ENCODE measurements around the gene MAP3K7. TPM values are rescaled to one million over a fixed set of nuclear protein-coding genes. Genes with fewer than 3 reads are reported as not detected.
A peak's percentile ranks its signal among the peaks of the same experiment; 100 is the strongest.

MAP3K7 gene
- 10 to 100 TPM; 26.3 to 28.7 TPM for total RNA-seq

DNA sequence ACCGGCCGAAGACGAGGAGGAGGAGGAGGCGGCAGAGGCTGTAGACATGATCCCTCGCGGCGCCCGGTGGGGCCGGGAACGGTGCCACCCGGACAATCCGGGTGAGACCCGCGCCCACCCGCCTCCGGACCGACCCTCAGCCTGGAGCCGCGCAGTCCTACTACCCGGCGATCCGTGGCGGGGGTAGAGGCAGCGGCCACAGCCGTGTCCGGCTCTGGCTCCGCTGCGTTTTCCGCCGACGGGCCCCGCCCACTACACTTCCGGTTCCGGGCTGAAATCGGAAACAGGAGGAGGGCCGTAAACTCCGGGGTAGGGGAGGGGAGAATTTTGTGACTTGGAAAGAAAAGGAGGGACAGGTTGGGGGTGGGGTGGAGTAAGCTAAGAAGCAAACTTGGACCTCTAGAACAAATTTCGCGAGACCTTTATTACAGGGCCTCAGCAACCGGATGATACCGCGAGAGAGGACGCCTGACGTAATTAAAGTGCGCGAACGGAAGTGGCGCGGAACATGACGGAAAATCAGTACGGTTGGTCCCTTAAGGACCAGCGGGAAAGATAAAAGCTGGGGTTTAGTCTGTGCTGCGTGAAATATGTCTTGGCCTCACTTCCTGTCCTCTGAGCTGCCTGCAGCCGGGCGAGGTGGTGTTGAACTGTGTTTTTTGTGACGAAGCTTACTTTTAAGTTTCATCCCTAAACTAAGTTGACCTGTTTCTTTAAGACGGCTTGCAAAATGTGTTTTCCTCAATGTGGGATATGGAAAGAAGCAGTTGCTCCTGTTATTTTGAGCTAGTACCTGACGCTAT is at the start of gene MAP3K7:
TSS of gene MAP3K7 (minus strand) at position 237 of the 803 bp plus-strand sequence. CDS start at position 48, 189 bp downstream.
- H3K36me3 Mint-ChIP-seq = peaks cover 4% of the 10 kb centered on the region
- no peaks in the 10 kb centered on the region for H3K9me3 Mint-ChIP-seq
- ChIA-PET POLR2A (interaction anchor here (0.6 kb wide), 2 partner anchors 139 to 758 kb away, joined by 3 read pairs; no protein-coding TSS in a partner anchor), CTCF (no interaction called here)
- intact Hi-C loops (cut with micrococcal nuclease) = loop anchor here (1.0 to 10.0 kb wide), 9 partner anchors 23 to 1624 kb away; partner anchors contain the start of genes LYRM2, MDN1, PNRC1 and RNGTT
- H3K27me3 Mint-ChIP-seq = peaks cover 6% of the 10 kb centered on the region
- H3K4me1 Mint-ChIP-seq (ENCODE audit: low read depth) = peaks cover 38% of the 10 kb centered on the region
- peak within 1 kb of the TSS; percentile 99 for H3K27ac Mint-ChIP-seq
- DNase-seq = peak; percentile 97
- peak within 1 kb of the TSS; percentile 98 for H3K4me3 Mint-ChIP-seq

DNA sequence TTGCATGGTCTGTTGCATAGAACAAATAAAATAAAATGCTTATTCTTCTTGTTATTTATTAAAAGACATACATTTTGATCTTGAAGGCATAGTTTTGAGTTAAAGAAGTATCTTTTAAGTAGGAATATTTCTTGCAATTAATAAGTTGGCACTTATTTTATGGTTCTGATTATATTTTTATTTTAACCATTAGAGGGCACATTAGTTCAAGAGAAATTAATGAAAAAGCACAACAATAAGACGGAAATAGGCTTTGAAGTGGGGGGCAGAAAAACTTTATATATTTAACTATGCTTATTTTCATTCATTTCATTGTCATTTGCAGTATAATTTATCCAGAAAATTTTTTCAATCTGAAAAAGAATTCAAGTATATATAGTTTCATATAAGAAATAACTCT is 44.2 kb upstream of the MAP3K7 start:
- intact Hi-C loops (cut with micrococcal nuclease) = no loop called here
- no peaks in the 10 kb centered on the region for H3K36me3 Mint-ChIP-seq
- no peaks in the 10 kb centered on the region for H3K4me1 Mint-ChIP-seq (ENCODE audit: low read depth)
- no peaks in the 10 kb centered on the region for H3K27me3 Mint-ChIP-seq
- ChIA-PET CTCF (no interaction called here), POLR2A (no interaction called here)
- H3K9me3 Mint-ChIP-seq = peaks cover 3% of the 10 kb centered on the region
- DNase-seq = no peak
- no peak overlapping the region for H3K27ac Mint-ChIP-seq
- H3K4me3 Mint-ChIP-seq = no peak overlapping the region

DNA sequence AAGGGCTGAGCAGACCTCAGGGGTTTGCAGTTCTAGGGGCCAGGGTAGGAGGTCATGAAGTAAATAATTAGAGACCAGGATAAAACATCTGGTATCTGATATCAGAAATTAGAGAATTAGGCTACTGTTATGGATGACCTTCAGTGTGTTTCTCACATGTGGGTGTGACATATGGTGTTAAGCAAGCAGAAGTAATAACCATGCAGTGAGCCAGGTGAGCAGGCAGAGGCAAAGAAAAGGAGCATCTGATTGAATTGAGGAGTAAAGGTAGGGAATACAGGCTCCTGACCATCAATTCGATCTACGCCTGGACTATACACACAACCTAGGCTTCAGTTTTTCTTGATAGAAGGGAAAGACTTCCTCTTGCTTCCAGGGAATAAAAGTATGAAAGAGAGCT is 34.7 kb upstream of the MAP3K7 start:
- peaks cover 30% of the 10 kb centered on the region for H3K27me3 Mint-ChIP-seq
- ChIA-PET POLR2A (no interaction called here), CTCF (no interaction called here)
- no peak overlapping the region for H3K27ac Mint-ChIP-seq
- no peaks in the 10 kb centered on the region for H3K4me1 Mint-ChIP-seq (ENCODE audit: low read depth)
- DNase-seq = no peak
- H3K4me3 Mint-ChIP-seq = no peak overlapping the region
- intact Hi-C loops (cut with micrococcal nuclease) = no loop called here
- peaks cover 2% of the 10 kb centered on the region for H3K36me3 Mint-ChIP-seq
- H3K9me3 Mint-ChIP-seq = peaks cover 2% of the 10 kb centered on the region

DNA sequence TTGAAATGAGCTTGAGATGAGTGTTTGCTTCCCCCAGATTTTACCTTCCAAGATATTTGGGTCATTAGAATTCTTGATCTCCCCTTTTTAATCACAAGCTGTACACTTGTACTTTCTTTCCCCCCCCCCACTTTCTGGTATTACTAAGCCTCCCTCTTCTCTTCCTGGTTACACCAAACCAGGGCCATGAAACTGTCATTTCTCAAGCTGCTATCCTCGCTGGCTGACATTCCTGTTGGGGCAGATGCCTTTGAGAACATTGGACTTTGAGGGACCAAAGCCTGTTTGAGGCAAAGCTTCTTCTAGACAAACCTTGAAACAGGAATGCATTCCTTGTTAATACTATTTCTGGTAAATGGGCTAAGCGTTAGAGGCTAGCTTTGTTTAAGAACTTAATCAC is 32.3 kb upstream of the MAP3K7 start:
- intact Hi-C loops (cut with micrococcal nuclease) = loop anchor here (10.0 kb wide), 1 partner anchor 246 kb away; no protein-coding TSS in a partner anchor
- peaks cover 40% of the 10 kb centered on the region for H3K27me3 Mint-ChIP-seq
- DNase-seq = no peak
- H3K9me3 Mint-ChIP-seq = peaks cover 1% of the 10 kb centered on the region
- POLR2A ChIA-PET = no interaction called here
- no peak overlapping the region for H3K4me3 Mint-ChIP-seq
- no peaks in the 10 kb centered on the region for H3K4me1 Mint-ChIP-seq (ENCODE audit: low read depth)
- no peak overlapping the region for H3K27ac Mint-ChIP-seq
- CTCF ChIA-PET = interaction anchor here (0.7 to 0.9 kb wide), 2 partner anchors 9 to 164 kb away, joined by 3 read pairs; no protein-coding TSS in a partner anchor
- H3K36me3 Mint-ChIP-seq = peaks cover 2% of the 10 kb centered on the region

DNA sequence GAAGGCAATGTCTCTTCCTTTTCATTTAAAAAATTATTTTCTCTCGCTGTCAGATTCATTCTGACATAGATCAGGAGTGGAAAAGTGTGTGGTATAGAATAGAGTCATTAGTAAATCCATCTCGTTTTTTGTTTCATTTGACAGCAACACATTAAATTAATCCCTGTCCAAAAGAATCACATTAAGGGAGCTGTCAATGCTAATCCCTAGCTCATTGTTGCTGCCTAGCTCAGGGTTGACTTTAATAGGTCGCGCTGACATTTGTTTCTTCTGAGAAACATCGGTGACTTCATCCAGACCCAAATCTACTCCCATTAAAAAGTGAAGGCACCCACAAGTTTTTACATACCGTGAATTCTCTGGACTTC is 25.4 kb upstream of the MAP3K7 start:
- no peaks in the 10 kb centered on the region for H3K9me3 Mint-ChIP-seq

DNA sequence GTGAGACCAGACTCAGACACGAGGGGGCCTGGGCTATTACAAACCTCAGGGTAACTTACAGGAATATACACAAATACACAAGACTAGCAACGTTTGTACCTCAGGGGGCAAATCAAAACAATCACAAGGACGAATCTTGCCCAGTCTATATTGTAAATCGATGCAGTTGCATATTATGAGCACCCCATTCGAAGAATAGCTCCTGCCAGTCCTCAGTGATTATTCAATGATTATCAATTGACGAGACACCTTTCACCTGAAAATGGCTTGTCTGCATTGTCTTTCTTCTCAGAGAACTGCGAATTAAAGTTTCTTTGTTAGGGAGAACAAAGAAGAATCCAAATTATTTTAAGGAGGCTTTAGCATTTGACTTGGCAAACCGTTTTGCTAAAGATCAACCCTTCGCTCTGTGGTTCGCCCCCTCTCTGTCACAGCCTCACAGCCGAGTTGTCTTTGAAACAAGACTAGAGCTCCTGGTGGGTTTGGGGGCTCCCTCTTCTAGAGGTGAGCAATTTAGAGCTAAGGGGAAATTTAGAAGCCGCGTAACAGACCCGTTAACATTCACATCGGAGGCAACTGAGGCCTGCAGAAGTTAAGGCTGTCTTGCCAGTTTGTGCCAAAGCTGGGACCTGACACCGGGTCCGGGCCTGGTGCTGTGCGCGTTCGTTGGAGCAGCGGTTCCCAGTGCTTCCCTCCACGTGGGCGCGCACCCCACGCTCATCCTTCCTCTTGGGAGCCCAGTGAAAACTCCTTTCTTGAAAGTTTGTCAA is 24.9 kb upstream of the MAP3K7 start:
- Mint-ChIP-seq H3K4me1 (ENCODE audit: low read depth) (peaks cover 10% of the 10 kb centered on the region), H3K9me3 (no peaks in the 10 kb centered on the region), H3K36me3 (no peaks in the 10 kb centered on the region), H3K27me3 (peaks cover 54% of the 10 kb centered on the region), H3K4me3 (peak overlapping the region; percentile 65), H3K27ac (no peak overlapping the region)
- DNase-seq = no peak
- ChIA-PET CTCF (interaction anchor here (1.5 kb wide), 1 partner anchor 8 kb away, joined by 3 read pairs; no protein-coding TSS in a partner anchor), POLR2A (no interaction called here)
- intact Hi-C loops (cut with micrococcal nuclease) = loop anchor here (10.0 kb wide), 1 partner anchor 253 kb away; no protein-coding TSS in a partner anchor

More for the DNA sequence above, 25.4 kb upstream of the MAP3K7 start:
- CTCF ChIA-PET = no interaction called here
- peaks cover 10% of the 10 kb centered on the region for H3K4me1 Mint-ChIP-seq (ENCODE audit: low read depth)
- DNase-seq = no peak
- H3K4me3 Mint-ChIP-seq = no peak overlapping the region
- POLR2A ChIA-PET = no interaction called here
- H3K27me3 Mint-ChIP-seq = peaks cover 54% of the 10 kb centered on the region
- no peak overlapping the region for H3K27ac Mint-ChIP-seq
- intact Hi-C loops (cut with micrococcal nuclease) = loop anchor here (10.0 kb wide), 1 partner anchor 253 kb away; no protein-coding TSS in a partner anchor
- H3K36me3 Mint-ChIP-seq = no peaks in the 10 kb centered on the region

DNA sequence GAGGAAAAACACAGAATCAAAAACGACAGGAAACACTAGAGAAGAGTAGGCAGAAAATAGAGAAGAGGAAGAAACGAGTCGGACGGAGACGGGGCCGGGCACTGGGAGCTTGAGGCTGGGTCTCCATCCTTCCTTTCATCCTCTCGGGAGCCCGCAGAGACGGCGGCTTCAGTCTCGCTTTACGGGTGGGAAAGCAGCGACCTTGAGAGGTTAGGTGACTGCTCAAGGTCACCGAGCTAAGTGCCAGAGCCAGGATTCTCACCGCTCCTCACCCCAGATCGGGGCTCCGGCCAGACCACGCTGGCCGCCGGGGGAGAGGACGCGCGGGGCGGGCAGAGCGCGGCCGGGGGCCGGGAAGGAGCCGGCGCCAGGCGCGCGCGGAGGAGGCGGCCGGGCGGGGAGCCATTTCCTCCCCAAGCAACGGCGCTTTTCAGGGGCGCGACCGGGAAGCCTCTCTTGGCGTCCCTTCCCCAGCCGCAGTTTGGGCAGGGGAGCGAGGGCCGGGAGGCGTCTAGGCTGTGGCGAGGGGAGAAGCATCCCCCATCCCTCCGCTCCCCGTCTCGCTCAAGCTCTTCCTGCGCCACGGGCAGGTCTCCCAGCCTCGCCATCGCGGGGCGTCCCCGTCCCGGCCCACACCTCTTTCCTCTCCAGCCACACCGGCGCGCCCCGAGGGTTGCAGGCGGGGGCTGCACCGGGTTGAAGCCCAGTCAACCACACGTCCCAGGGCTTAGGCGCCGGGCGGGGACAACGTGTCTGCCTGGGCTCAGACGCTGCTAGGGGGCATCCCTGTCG is 24.1 kb upstream of the MAP3K7 start:
- CTCF ChIA-PET = interaction anchor here (1.5 kb wide), 1 partner anchor 9 kb away, joined by 3 read pairs; no protein-coding TSS in a partner anchor
- Mint-ChIP-seq H3K4me3 (peak overlapping the region; percentile 65), H3K27ac (no peak overlapping the region), H3K4me1 (ENCODE audit: low read depth) (peaks cover 10% of the 10 kb centered on the region), H3K36me3 (no peaks in the 10 kb centered on the region), H3K9me3 (no peaks in the 10 kb centered on the region), H3K27me3 (peaks cover 53% of the 10 kb centered on the region)
- intact Hi-C loops (cut with micrococcal nuclease) = loop anchor here (1.0 to 10.0 kb wide), 2 partner anchors 24 to 254 kb away; partner anchors contain the start of gene MAP3K7
- POLR2A ChIA-PET = no interaction called here
- peak; percentile 49 for DNase-seq

DNA sequence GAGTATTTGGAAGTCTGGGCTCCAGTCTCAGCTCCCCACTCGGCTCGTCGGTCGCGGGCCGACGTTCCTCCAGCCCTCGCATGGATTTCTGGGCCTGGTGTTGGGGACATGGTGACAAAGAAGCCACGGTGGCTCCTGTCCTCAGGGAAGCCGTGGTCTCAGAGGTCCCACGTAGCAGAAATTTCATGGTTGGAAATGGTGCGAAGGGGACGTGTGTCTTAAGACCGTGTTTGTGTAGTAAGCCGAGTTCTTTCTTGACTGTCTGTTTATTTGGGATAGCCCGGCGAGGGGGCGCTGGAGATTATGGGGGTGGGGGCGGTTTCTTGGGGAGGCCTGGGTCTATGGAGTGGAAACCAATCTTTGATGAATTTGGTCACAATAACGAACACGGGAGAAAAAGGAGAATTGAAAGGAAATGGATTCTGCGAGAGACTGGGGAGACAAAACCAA is 23.5 kb upstream of the MAP3K7 start:
- DNase-seq = peak; percentile 10
- intact Hi-C loops (cut with micrococcal nuclease) = loop anchor here (1.0 to 10.0 kb wide), 2 partner anchors 23 to 254 kb away; partner anchors contain the start of gene MAP3K7

DNA sequence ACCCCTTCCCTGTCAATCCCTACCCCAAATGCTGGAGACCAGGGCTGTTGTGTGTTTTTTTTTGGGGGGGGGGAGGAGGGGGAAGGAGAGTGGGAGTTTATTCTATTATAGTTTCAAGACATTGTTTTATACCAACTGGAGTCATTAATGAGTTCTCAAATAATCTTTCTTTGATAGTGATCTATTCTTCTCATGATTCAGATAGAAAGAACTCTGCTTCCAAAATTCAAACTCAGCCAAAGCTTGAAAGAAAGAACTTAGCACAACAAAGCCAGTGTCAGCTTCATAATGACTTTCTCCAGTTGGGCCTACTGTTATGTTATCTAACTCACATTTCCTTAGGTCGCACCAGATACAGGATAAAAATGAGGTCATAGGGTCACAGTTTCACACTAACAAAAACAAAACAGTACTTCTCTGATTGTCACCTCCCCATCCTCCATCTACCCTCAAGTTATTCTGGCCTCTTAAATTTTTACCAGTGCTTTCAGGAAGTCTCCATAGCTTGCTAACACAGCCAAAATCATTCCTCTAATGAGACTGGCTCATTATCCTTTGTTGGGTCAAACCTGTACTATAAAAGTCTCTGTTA is 19.0 kb upstream of the MAP3K7 start:
- Mint-ChIP-seq H3K4me1 (ENCODE audit: low read depth) (peaks cover 7% of the 10 kb centered on the region), H3K27me3 (peaks cover 36% of the 10 kb centered on the region), H3K4me3 (no peak overlapping the region), H3K36me3 (no peaks in the 10 kb centered on the region), H3K9me3 (no peaks in the 10 kb centered on the region), H3K27ac (no peak overlapping the region)
- DNase-seq = no peak
- ChIA-PET POLR2A (no interaction called here), CTCF (no interaction called here)
- intact Hi-C loops (cut with micrococcal nuclease) = no loop called here

More for the DNA sequence above, 23.5 kb upstream of the MAP3K7 start:
- ChIA-PET CTCF (interaction anchor here (1.5 kb wide), 1 partner anchor 9 kb away, joined by 3 read pairs; no protein-coding TSS in a partner anchor), POLR2A (no interaction called here)
- H3K27ac Mint-ChIP-seq = no peak overlapping the region
- H3K9me3 Mint-ChIP-seq = no peaks in the 10 kb centered on the region
- H3K27me3 Mint-ChIP-seq = peaks cover 50% of the 10 kb centered on the region
- no peaks in the 10 kb centered on the region for H3K36me3 Mint-ChIP-seq
- H3K4me1 Mint-ChIP-seq (ENCODE audit: low read depth) = peaks cover 10% of the 10 kb centered on the region
- H3K4me3 Mint-ChIP-seq = peak overlapping the region; percentile 65

DNA sequence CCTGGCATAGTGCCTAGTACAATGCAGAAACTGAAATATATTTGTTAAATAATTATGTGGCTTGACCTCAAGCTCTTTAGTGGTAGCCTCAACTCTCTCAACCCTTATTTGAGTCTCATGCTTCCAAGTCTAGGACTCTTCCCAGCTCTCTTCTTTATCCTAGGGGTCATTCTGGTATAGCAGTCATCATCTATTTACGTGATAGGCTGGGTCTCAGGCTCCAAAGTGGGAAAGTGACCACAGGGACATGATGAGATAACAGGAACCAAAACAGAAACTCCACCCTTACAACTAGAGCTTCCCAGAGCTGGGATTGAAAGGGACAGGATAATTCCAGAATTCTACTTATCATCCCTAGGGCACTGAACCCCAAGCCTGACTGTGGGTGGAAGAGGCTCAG is 17.7 kb upstream of the MAP3K7 start:
- H3K4me1 Mint-ChIP-seq (ENCODE audit: low read depth) = no peaks in the 10 kb centered on the region
- no peak overlapping the region for H3K4me3 Mint-ChIP-seq
- ChIA-PET POLR2A (no interaction called here), CTCF (interaction anchor here (0.6 kb wide), 1 partner anchor 19 kb away, joined by 5 read pairs; no protein-coding TSS in a partner anchor)
- H3K9me3 Mint-ChIP-seq = no peaks in the 10 kb centered on the region
- no peak for DNase-seq
- no peaks in the 10 kb centered on the region for H3K36me3 Mint-ChIP-seq
- intact Hi-C loops (cut with micrococcal nuclease) = no loop called here
- H3K27ac Mint-ChIP-seq = no peak overlapping the region
- H3K27me3 Mint-ChIP-seq = peaks cover 25% of the 10 kb centered on the region

DNA sequence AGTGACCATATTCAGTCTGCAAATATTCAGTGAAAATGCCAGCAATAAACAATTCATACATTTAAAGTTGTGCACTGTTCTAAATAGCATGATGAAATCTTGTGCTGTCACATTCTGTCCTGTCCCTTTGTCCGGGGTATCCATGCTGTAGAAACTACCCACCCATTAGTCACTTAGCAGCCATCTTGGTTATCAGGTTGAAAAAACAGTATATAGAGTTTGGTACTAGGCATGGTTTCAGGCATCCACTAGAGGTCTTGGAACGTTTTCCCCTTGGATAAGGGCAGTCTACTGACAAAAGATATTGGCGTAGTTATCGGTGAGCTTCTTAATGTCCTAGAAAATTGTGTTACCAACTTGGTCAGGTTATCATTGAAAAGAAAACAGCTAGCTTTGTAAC is 12.3 kb upstream of the MAP3K7 start:
- no peak for DNase-seq
- Mint-ChIP-seq H3K9me3 (no peaks in the 10 kb centered on the region), H3K4me1 (ENCODE audit: low read depth) (no peaks in the 10 kb centered on the region), H3K27ac (no peak overlapping the region), H3K36me3 (no peaks in the 10 kb centered on the region), H3K27me3 (peaks cover 18% of the 10 kb centered on the region), H3K4me3 (no peak overlapping the region)
- ChIA-PET POLR2A (no interaction called here), CTCF (no interaction called here)
- intact Hi-C loops (cut with micrococcal nuclease) = no loop called here
